GM18861 (cell line): Measurements from ENCODE around the gene ARHGEF1.

Source experiments
- ATAC-seq: cut with Tn5 transposase; IDR thresholded peaks from one replicate; pipeline ENCODE4 v1.9.1; 2021; ENCODE audit not compliant: unreplicated experiment

The ARHGEF1 gene, protein sequence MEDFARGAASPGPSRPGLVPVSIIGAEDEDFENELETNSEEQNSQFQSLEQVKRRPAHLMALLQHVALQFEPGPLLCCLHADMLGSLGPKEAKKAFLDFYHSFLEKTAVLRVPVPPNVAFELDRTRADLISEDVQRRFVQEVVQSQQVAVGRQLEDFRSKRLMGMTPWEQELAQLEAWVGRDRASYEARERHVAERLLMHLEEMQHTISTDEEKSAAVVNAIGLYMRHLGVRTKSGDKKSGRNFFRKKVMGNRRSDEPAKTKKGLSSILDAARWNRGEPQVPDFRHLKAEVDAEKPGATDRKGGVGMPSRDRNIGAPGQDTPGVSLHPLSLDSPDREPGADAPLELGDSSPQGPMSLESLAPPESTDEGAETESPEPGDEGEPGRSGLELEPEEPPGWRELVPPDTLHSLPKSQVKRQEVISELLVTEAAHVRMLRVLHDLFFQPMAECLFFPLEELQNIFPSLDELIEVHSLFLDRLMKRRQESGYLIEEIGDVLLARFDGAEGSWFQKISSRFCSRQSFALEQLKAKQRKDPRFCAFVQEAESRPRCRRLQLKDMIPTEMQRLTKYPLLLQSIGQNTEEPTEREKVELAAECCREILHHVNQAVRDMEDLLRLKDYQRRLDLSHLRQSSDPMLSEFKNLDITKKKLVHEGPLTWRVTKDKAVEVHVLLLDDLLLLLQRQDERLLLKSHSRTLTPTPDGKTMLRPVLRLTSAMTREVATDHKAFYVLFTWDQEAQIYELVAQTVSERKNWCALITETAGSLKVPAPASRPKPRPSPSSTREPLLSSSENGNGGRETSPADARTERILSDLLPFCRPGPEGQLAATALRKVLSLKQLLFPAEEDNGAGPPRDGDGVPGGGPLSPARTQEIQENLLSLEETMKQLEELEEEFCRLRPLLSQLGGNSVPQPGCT

DNA sequence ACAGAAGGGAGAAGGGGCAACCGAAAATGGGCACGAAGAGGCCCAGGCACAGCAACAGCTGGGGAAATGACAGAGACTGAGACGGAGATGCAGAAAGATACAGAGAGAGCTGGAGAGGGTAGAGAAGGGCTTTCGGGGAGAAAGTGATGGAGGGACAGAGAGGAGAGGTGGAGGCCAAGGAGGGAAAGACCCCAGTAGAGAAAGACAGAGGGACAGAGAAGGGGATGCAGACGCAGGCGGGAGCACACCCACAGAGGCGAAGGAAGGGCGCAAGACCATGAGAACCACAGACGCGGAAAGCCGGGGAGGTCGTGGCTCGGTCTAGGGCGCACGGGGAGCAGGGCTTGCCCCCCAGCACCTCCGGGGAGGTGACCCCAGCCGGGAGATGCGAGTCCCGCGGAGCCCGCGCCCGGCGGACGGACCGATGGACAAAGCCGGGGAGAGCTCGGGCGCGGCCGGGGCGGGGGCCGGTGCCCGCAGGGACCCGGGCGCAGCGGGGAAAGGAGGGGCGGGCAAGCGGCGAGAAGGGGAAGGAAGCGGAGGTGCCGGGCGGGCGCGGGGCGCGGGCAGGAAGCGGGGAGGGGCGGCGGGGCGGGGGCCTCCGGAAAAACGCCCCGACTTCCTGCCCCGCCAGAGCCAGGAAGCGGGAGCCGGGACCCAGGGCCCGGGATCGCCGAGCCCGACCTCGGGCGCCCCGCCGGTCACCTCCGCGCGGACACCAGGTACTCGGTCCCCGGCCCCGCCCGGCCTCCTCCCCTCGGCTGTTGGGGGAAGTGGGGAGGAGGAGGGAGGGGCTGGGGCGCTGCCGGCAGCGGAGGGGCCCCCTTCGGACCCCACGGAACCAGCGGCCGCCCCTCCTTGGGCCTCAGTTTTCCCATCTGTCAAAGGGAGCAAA is at the start of gene ARHGEF1:
Gene ARHGEF1 (plus strand): TSS at position 617 of the 895 bp plus-strand sequence. CDS start 4,899 bp downstream, outside the sequence.
- no peak for ATAC-seq

- no peak for ATAC-seq
These were observed 44.8 kb upstream of the ARHGEF1 start for GRCh38 chr19:41837981-41838708.

- no peak for ATAC-seq
These were observed 43.8 kb upstream of the ARHGEF1 start for GRCh38 chr19:41839211-41839610.

GRCh38 chr19:41843371-41843770 is 39.6 kb upstream of the ARHGEF1 start:
- no peak for ATAC-seq

- ATAC-seq = no peak
These were observed 38.4 kb upstream of the ARHGEF1 start, which contains the start of gene LYPD4 for GRCh38 chr19:41844601-41845000. Gene LYPD4 (minus strand): TSS chr19:41844683. CDS start chr19:41839285, 5,398 bp downstream.

GRCh38 chr19:41845001-41845050 is 38.2 kb upstream of the ARHGEF1 start, which contains the start of gene DMRTC2:
Gene DMRTC2 (plus strand): TSS chr19:41845042. CDS start chr19:41847429, 2,387 bp downstream.
- no peak for ATAC-seq

DNA sequence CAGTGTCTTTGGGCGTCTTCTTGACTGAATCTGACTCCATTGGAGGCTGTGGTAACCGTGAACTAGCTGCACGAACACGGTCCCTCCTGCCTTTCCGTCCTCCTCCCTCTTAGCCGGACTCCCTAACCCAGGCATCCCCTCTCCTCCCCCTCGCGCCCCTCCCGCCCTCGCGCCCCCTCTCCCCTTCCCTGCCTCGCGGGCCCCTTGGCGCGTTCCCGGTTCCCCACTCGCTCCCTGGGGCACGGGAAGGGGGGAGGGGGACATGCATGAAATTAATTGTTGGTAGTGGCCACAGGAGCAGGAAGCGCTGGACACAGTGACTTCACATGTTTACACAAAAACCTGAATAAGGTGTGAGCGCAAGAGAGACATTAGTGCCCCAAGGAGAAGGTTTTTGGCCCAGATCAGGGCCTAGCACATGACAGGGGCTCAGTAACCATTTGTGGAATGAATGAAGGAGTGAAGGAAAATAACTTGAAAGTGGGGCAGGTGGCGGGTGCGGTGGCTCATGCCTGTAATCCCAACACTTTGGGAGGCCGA is 37.9 kb upstream of the ARHGEF1 start:
- no peak for ATAC-seq

DNA sequence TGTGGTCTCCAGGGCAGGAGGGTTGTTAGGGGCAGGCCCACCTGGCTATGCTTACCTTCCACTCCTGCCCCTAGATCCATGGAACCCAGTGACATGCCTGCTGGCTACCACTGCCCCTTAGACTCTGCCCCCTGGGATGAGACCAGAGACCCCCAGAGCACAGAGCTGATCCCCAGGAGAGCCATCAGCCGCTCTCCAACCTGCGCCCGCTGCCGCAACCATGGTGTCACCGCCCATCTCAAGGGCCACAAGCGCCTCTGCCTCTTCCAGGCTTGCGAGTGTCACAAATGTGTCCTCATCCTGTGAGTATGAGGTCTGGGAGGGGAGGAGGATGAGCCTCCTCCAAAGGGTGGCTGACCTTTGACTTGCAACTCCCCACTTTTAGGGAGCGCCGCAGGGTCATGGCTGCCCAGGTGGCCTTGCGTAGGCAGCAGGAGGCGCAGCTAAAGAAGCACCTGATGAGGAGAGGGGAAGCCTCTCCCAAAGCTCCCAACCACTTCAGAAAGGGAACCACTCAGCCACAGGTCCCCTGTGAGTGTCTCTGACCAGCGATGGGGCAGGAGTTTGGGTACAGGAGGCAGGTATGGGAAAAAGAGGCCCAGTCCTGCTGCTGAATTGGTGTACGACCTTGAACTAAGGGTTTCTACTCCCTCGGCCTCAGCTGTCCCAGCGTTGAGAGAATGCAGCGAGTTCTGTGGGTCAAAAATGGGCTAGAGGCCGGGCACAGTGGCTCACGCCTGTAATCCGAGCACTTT is 35.5 kb upstream of the ARHGEF1 start:
- no peak for ATAC-seq

DNA sequence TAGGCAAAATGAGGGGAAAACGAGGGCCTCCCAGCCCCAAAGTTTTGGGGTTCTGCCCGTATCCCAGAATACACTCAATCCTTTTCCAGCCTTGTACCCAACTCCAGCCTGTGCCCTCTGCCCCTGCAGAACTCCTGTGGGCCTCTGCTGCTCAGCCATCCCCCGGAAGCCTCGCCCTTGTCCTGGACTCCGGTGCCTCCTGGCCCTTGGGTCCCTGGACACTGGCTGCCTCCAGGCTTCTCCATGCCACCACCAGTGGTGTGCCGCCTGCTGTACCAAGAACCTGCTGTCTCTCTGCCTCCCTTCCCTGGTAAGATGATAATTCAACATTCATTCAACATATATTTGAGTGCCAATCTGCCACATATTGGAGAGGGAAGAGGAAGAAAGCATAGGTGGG is 34.3 kb upstream of the ARHGEF1 start:
- ATAC-seq = no peak

- ATAC-seq = no peak
These were observed 33.9 kb upstream of the ARHGEF1 start for GRCh38 chr19:41849067-41849466.

DNA sequence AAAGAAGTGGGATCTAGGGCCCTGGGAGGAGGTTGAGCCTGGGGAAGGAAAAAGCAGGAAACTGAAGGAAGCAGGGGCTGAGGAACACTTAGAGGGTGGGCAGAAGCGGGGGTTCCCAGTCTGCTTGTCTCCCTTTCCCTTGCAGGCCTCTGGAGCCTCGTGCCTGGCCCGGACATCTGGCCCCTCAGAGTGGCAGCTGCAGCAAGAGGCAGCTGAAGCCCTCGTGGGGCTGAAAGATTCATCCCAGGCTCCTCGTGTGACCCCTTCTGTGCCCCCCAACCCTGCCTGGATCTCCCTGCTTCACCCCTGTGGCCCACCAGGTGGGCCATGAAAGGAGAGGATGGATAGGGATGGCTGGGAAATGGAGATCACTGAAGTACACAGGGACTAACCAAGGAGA is 32.6 kb upstream of the ARHGEF1 start:
- no peak for ATAC-seq

DNA sequence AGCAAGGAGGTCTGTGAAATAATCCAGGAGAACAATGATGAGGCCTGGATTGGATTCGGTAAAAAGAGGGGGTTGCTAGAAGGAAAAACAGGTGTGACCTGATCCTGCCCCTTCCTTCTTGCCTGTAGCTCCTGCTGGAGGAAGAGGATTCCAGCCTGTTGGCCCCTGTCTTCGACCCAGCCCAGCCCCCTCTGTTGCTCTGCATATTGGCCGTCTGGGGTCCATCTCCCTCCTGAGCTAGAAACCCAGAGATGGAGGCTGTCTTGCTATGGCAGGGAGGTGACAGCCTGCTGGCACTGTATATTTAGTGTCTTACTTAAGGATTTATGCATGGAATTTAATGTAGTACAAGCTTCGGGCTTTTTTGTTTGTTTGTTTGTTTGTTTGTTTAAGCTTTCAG is 31.5 kb upstream of the ARHGEF1 start:
- ATAC-seq = no peak

DNA sequence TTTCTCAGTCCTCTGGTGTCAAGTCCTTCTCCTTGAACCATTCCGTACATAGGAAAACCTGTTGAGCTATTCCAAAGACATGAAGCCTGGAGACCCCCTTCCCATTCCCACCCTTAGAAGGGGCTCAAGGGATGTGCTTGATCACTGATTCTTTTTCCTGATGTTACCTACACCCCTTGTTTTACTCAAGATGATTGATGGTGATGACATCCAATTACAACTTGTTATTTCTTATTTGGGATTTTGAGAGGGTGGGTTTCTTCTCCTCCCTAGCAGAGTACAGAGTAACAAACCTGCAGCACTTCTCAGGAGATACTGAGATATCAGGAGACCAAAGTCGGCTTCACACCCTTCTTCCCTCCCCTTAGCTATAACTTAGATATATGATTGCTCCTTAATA is 29.6 kb upstream of the ARHGEF1 start:
- ATAC-seq = no peak

DNA sequence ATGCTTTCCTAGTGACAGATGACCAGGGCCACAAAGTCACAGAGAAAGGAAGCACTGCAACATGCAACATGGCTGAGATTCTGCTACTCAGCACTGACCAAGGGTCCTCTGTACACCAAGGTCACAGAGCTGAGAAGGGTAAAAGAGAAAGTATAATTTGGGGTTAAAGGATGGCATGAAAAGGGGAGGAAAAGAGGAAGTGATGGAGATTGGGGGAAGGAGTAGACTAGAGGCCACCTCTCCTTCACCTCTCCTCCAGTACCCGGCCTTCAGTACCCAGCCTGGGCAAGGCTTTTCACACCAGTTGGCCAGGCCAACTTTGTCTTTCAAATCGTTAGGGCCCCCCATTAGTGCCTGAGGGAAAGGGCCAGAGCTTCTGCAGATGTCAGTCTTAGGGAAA is 29.2 kb upstream of the ARHGEF1 start:
- ATAC-seq = no peak

GRCh38 chr19:41859213-41859617 is 23.8 kb upstream of the ARHGEF1 start:
- no peak for ATAC-seq

DNA sequence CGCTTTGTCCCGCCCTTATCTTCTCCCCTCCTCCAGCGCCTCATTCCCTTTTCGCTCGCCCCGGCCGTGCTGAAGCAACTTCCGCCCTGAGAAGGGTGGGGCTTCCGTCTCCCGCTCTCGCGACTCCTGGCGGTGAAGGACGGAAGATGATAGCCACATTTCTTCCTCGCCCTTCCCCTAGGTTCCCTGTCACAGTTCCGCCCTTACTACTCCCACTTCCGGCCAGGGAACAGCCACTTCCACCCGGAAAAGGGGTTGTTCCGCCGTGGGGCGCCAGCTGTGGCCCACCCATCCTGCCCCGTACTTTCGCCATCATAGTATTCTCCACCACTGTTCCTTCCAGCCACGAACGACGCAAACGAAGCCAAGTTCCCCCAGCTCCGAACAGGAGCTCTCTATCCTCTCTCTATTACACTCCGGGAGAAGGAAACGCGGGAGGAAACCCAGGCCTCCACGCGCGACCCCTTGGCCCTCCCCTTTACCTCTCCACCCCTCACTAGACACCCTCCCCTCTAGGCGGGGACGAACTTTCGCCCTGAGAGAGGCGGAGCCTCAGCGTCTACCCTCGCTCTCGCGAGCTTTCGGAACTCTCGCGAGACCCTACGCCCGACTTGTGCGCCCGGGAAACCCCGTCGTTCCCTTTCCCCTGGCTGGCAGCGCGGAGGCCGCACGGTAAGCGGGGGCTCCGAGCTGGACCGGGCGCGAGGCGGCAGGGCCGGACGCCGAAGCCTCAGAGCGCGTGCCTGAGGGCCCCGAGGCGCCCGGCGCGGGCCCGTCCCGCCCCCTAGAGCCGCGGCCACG is 23.2 kb upstream of the ARHGEF1 start, which contains the start of gene RPS19:
Gene RPS19 (plus strand): TSS at position 638 of the 801 bp plus-strand sequence. CDS start 520 bp downstream, outside the sequence.
- peak; percentile 62 for ATAC-seq

GRCh38 chr19:41860419-41861115 is 22.4 kb upstream of the ARHGEF1 start:
- no peak for ATAC-seq

GRCh38 chr19:41861116-41861768 is 21.7 kb upstream of the ARHGEF1 start:
- ATAC-seq = no peak
